Heart left ventricle (tissue), 16 donors: ENCODE data around the gene NRP1. TPM values are rescaled to one million over a fixed set of nuclear protein-coding genes. Genes with fewer than 3 reads are reported as not detected.

Source experiments
- ATAC-seq, 4 donors: fragments of 200-7000 bp; cut with Tn5 transposase; one replicate each; pipeline ENCODE4 v1.9.1; 2020 to 2022; ENCODE audit warnings: moderate library complexity in 4 of 4, mild to moderate bottlenecking in 3 of 4, moderate number of reproducible peaks in 1 of 4
- DNase-seq, 5 donors: peaks; one replicate each; pipeline ENCODE4 v3.0.0-alpha.2; 2020
- H3K27ac ChIP-seq, 12 donors: fragments of 200-600 bp; sonication (generic) in 4 of 12; one replicate each; pipeline versions ENCODE4 v1.5.0 to v1.8.0; 2016 to 2022; ENCODE audit warnings: mild to moderate bottlenecking in 2 of 12
- H3K27me3 ChIP-seq, 9 donors: fragments of 200-600 bp; sonication (generic) in 2 of 9; one replicate each; pipeline versions ENCODE4 v1.5.1 to v1.8.0; 2016 to 2022; ENCODE audit warnings: mild to moderate bottlenecking in 3 of 9
- H3K36me3 ChIP-seq, 9 donors: fragments of 200-600 bp; sonication (generic) in 2 of 9; one replicate each; pipeline versions ENCODE4 v1.5.0 to v1.8.0; 2018 to 2022; ENCODE audit warnings: mild to moderate bottlenecking in 2 of 9
- H3K4me1 ChIP-seq, 12 donors: fragments of 200-600 bp; sonication (generic) in 4 of 12; one replicate each; pipeline versions ENCODE4 v1.5.0 to v1.8.0; 2016 to 2022; ENCODE audit warnings: mild to moderate bottlenecking in 3 of 12
- H3K4me3 ChIP-seq, 12 donors: fragments of 200-600 bp; sonication (generic) in 4 of 12; one replicate each; pipeline versions ENCODE4 v1.5.0 to v1.8.0; 2017 to 2022; ENCODE audit warnings: mild to moderate bottlenecking in 9 of 12, moderate library complexity in 4 of 12
- H3K9me3 ChIP-seq, 12 donors: fragments of 200-600 bp; sonication (generic) in 4 of 12; one replicate each; pipeline versions ENCODE4 v1.5.0 to v1.8.0; 2016 to 2022; ENCODE audit warnings: mild to moderate bottlenecking in 1 of 12
- POLR2A ChIP-seq, 2 donors: fragments of 450-650 bp; IDR thresholded peaks; one replicate each; pipeline ENCODE4 v1.6.1; 2017; ENCODE audit warnings: antibody characterized with exemption in 2 of 2, mild to moderate bottlenecking in 2 of 2, moderate library complexity in 2 of 2
- WGBS, 4 donors: extraction: QIAGEN DNeasy Blood & Tissue Kit in 2 of 4; methylation state at CpG; one replicate each; pipeline versions ENCODE4 v1.1.5 to v1.1.7; 2013 to 2018; 5-methylcytosine and 5-hydroxymethylcytosine counted together
- intact Hi-C, 10 donors: fragments of 100-400 bp; cut with DNase I; formaldehyde crosslinking; loops; one replicate each; pipeline versions ENCODE4 v1.11.1 to v1.14.2; 2022
- polyA plus RNA-seq, 2 donors: library from polyadenylated mRNA; stranded (reverse); fragments of 200-250 nt; gene quantifications; one replicate each; pipeline ENCODE4 v1.2.3, GENCODE V29; 2013
- total RNA-seq, 9 donors: library from RNA; depleted of rRNA in 2 of 9; stranded (reverse); fragments of >200 nt in 2 of 9; fragmentation: NEBNext Ultra II Directional in 3 of 9; extraction: Animal tissue kit (Norgen Biotek cat#: 25700) in 3 of 9; gene quantifications; one replicate each; pipeline versions ENCODE4 v1.1.0 to v1.2.4, GENCODE V29; 2016 to 2023
- TF ChIP-seq, protein P1 (sequence below), 12 donors: fragments of 200-600 bp; sonication (generic) in 4 of 12; IDR thresholded peaks; one replicate each; pipeline versions ENCODE4 v1.5.0 to v1.8.0; 2018 to 2022; ENCODE audit warnings: antibody characterized with exemption in 12 of 12, mild to moderate bottlenecking in 5 of 12
- donor health status: ischemic (EF 13 %, LVEDD 7.1; RV severe dilation, severe dysfunction).
- donor health status: healthy with polysubstance abuse.
- donor health status: DM: no; HTN: yes; CAD: no.
- donor health status: DM: no; HTN: no; CAD: no.
- donor health status: ischemic (EF 25% LVEDD 6.9; RV normal size, moderate dysfunction).
- donor health status: ischemic (EF 25% LVEDD 5.7; RV mildly dilated, moderate dysfunction).
- donor health status: healthy.
- donor health status: DM: yes; HTN: yes; CAD: no.
- donor health status: ischemic (EF 35%, LVEDD 5.7; RV mildly dilated, moderate dysfunction).
- donor health status: nonischemic (EF 11% LVEDD 7.7; RV severe dilation, severe dysfunction).
- donor health status: DM: yes; HTN: yes; CAD: no.
- donor health status: PGD.
- donor health status: ischemic (EF 29% LVEDD 5.4; RV normal size, mild dysfunction).
- donor health status: nonischemic (EF 23%, LVEDD 6.1; RV moderate dilation, normal function).

Gene NRP1
- total and polyA plus RNA-seq, 11 donors, result 47.1 to 279 (median 152) TPM

DNA sequence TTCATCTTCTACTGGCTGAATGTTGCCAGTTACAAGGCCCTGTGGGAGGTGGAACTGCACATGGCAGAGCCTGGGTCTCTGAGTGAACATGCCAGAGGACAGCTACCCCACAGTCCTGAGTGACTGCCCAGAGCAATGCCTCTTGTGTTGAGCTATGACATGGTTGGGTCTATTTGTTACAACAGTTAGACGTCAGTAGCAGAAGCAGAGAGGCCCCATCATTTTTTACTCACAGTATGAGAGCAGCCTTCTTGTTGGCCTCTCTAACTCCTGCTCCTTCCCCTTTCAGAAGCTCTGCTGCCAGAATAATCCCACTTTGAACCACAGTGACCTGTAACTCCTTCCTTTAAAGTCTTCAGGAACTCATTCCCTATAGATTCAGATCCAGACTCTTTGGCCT is 30.8 kb upstream of the NRP1 start:
- 85 to 95% (median 90%) methylated on average over 1 of the region's 1 CpG for WGBS, 4 donors
- no peaks in the 10 kb centered on the region for H3K27me3 ChIP-seq
- no peaks in the 10 kb centered on the region for H3K36me3 ChIP-seq
- H3K27ac ChIP-seq, result peak overlapping the region in 1 of 12 donors; percentile 78
- H3K4me3 ChIP-seq, result no peak overlapping the region
- intact Hi-C loops, result no loop called here
- peaks cover 0 to 22% (median 0%) of the 10 kb centered on the region in 12 donors for H3K4me1 ChIP-seq
- DNase-seq (no peak), ATAC-seq (no peak)
- TF ChIP-seq, protein P1, sequence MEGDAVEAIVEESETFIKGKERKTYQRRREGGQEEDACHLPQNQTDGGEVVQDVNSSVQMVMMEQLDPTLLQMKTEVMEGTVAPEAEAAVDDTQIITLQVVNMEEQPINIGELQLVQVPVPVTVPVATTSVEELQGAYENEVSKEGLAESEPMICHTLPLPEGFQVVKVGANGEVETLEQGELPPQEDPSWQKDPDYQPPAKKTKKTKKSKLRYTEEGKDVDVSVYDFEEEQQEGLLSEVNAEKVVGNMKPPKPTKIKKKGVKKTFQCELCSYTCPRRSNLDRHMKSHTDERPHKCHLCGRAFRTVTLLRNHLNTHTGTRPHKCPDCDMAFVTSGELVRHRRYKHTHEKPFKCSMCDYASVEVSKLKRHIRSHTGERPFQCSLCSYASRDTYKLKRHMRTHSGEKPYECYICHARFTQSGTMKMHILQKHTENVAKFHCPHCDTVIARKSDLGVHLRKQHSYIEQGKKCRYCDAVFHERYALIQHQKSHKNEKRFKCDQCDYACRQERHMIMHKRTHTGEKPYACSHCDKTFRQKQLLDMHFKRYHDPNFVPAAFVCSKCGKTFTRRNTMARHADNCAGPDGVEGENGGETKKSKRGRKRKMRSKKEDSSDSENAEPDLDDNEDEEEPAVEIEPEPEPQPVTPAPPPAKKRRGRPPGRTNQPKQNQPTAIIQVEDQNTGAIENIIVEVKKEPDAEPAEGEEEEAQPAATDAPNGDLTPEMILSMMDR (IDR thresholded peaks at IDR 0.05), result no peak
- no peak for TF ChIP-seq POLR2A (IDR thresholded peaks at IDR 0.05)
- H3K9me3 ChIP-seq, result peaks cover 0 to 23% (median 9%) of the 10 kb centered on the region in 12 donors

DNA sequence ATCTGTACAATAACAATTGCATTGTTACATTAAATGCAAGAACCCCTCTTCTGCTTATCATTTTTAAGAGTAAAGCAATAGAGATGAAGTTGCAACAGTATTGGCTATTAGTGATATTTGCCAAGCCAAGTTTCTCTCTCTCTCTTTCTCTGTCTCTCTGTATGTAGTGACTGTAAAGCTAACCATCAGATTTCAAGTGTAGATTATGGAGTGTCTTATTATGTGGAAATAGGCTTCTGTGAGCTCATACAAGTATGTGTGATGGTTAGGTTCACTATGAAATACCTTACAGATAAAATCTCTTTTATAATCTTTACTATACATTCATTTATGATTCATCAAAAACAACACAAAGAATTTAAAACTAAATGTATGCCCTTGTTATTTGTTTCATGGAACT is 28.6 kb upstream of the NRP1 start:
- no peak for ATAC-seq
- H3K36me3 ChIP-seq, result no peaks in the 10 kb centered on the region
- no peak for TF ChIP-seq POLR2A (IDR thresholded peaks at IDR 0.05)
- TF ChIP-seq, protein P1 (IDR thresholded peaks at IDR 0.05), result no peak
- H3K27me3 ChIP-seq, result no peaks in the 10 kb centered on the region
- H3K4me3 ChIP-seq, result no peak overlapping the region
- H3K27ac ChIP-seq, result no peak overlapping the region
- H3K4me1 ChIP-seq, result peaks cover 0 to 22% (median 0%) of the 10 kb centered on the region in 12 donors
- DNase-seq, result no peak
- H3K9me3 ChIP-seq, result peaks cover 0 to 23% (median 9%) of the 10 kb centered on the region in 12 donors
- intact Hi-C loops, result no loop called here

DNA sequence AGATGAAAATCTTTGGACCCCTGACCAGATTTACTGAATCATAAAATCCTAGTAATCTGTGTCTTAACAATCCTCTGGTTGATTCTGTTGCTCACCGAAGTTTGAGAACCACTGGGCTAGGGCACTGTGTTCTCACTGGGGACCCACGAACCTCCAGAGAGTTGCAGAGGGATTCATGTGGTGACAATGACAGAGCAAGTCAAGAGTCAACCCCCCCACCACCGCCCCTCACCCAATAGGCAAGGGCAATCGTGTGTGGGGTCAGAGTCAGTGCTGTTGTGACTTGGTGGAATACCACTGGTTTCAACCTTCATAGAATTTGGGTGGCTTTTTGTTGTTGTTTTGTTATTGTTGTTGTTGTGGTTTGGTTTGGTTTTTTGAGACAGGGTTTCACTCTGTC is 23.5 kb upstream of the NRP1 start:
- TF ChIP-seq POLR2A (IDR thresholded peaks at IDR 0.05), result no peak
- TF ChIP-seq, protein P1 (IDR thresholded peaks at IDR 0.05), result no peak
- intact Hi-C loops, result no loop called here
- WGBS, 4 donors, result 71 to 85% (median 76%) methylated on average over 4 of the region's 4 CpGs
- H3K27ac ChIP-seq, result no peak overlapping the region
- ATAC-seq, result no peak
- no peaks in the 10 kb centered on the region for H3K36me3 ChIP-seq
- peaks cover 0 to 12% (median 0%) of the 10 kb centered on the region in 12 donors for H3K4me1 ChIP-seq
- peaks cover 0 to 5% (median 0%) of the 10 kb centered on the region in 12 donors for H3K9me3 ChIP-seq
- no peak overlapping the region for H3K4me3 ChIP-seq
- no peaks in the 10 kb centered on the region for H3K27me3 ChIP-seq
- no peak for DNase-seq

DNA sequence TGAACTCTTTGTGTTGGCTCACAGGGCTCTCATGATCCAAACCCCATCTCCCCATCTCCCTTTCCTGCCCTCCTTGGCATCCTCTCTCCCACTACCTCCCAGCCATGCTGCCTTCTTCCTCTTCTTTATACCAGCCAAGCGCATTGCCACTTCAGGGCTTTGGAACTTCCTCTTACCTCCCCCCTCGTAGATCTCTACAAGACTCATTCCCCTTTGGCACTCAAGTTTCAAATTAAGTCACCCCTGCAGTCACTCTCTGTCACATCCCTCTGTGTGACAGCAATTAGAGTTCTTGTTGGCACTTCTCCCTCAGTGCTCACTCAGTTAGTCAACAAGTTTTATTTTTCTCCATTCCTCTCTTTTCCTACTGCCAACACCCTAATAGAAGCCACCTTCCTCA is 20.8 kb upstream of the NRP1 start:
- H3K36me3 ChIP-seq, result no peaks in the 10 kb centered on the region
- H3K4me1 ChIP-seq, result peaks cover 0 to 12% (median 0%) of the 10 kb centered on the region in 12 donors
- TF ChIP-seq, protein P1 (IDR thresholded peaks at IDR 0.05), result no peak
- no peak for TF ChIP-seq POLR2A (IDR thresholded peaks at IDR 0.05)
- intact Hi-C loops, result no loop called here
- H3K27ac ChIP-seq, result peak overlapping the region in 3 of 12 donors; percentile 16 to 76 (median 35)
- peak in 2 of 5 donors; percentile 35 to 41 for DNase-seq
- ATAC-seq, result peak; percentile 64 to 92 (median 88)
- no peak overlapping the region for H3K4me3 ChIP-seq
- peaks cover 0 to 7% (median 0%) of the 10 kb centered on the region in 12 donors for H3K9me3 ChIP-seq
- WGBS, 4 donors, result 39 to 53% (median 49%) methylated on average over 2 of the region's 2 CpGs
- no peaks in the 10 kb centered on the region for H3K27me3 ChIP-seq
